Transverse colon (tissue), 3 donors: ENCODE results near the gene SNTG2.

ENCODE experiments used
- CTCF ChIP-seq, 5 experiments: fragments of 200-600 bp in 3 of 5; fragments of 450-650 bp in 2 of 5; sonication (generic) in 3 of 5; IDR thresholded peaks; 1 replicate in 2 of 5; 2 replicates in 3 of 5; pipeline ENCODE4 v1.5.1; 2016 to 2017; ENCODE audit warnings: antibody characterized with exemption in 5 of 5, inconsistent platforms in 3 of 5, mild to moderate bottlenecking in 2 of 5, moderate library complexity in 1 of 5
- EP300 ChIP-seq: sonication (generic); formaldehyde crosslinking; IDR thresholded peaks from one replicate; pipeline ENCODE4 v1.6.1; 2017; ENCODE audit warnings: antibody characterized with exemption, low read depth

- TF ChIP-seq EP300 (no peak), CTCF (IDR thresholded peaks at IDR 0.05) (no peak)
These were observed 31.1 kb downstream of the SNTG2 start for GRCh38 chr2:981759-982158.
